Lower leg skin (tissue), 4 donors: ENCODE results near the gene NACC2. TPM values are rescaled to one million over a fixed set of nuclear protein-coding genes. Genes with fewer than 3 reads are reported as not detected.

Experiments
- DNase-seq, 2 donors: peaks; one replicate each; pipeline ENCODE4 v3.0.0-alpha.2; 2019; ENCODE audit warnings: low spot score in 2 of 2
- H3K4me3 ChIP-seq: fragments of 200-600 bp; sonication (generic); 2 replicates; pipeline ENCODE4 v1.5.1; 2017; ENCODE audit warnings: mild to moderate bottlenecking, low read depth; ENCODE audit not compliant: poor library complexity, severe bottlenecking
- POLR2A ChIP-seq, 2 donors: fragments of 450-650 bp; IDR thresholded peaks; one replicate each; pipeline ENCODE4 v1.6.1; 2016 to 2017; ENCODE audit warnings: antibody characterized with exemption in 2 of 2, mild to moderate bottlenecking in 1 of 2, moderate library complexity in 1 of 2
- WGBS, 2 donors: methylation state at CpG; one replicate each; pipeline ENCODE4 v1.1.5; 2018; 5-methylcytosine and 5-hydroxymethylcytosine counted together
- intact Hi-C: fragments of 100-400 bp; cut with DNase I; formaldehyde crosslinking; loops from one replicate; pipeline ENCODE4 v1.15.0; 2023; ENCODE audit warnings: low total_unique reads
- total RNA-seq, 4 donors: library from RNA; depleted of rRNA; stranded (reverse); fragments of >200 nt; gene quantifications; one replicate each; pipeline ENCODE4 v1.1.0, GENCODE V29; 2016
- TF ChIP-seq, protein P1 (sequence below), 3 donors: fragments of 450-650 bp; IDR thresholded peaks; one replicate each; pipeline ENCODE4 v1.5.1; 2016; ENCODE audit warnings: antibody characterized with exemption in 3 of 3, mild to moderate bottlenecking in 3 of 3, moderate library complexity in 2 of 3

NACC2 gene
- total RNA-seq, 4 donors from 2014 or later, result 9.1 to 17.3 (median 13.4) TPM

- 72 to 80% methylated on average over 18 to 19 of the region's 19 CpGs for WGBS, 2 donors
- H3K4me3 ChIP-seq, result no peak overlapping the region
- DNase-seq, result no peak
- intact Hi-C loops, result no loop called here
- TF ChIP-seq POLR2A (IDR thresholded peaks at IDR 0.05), result no peak
- TF ChIP-seq, protein P1, sequence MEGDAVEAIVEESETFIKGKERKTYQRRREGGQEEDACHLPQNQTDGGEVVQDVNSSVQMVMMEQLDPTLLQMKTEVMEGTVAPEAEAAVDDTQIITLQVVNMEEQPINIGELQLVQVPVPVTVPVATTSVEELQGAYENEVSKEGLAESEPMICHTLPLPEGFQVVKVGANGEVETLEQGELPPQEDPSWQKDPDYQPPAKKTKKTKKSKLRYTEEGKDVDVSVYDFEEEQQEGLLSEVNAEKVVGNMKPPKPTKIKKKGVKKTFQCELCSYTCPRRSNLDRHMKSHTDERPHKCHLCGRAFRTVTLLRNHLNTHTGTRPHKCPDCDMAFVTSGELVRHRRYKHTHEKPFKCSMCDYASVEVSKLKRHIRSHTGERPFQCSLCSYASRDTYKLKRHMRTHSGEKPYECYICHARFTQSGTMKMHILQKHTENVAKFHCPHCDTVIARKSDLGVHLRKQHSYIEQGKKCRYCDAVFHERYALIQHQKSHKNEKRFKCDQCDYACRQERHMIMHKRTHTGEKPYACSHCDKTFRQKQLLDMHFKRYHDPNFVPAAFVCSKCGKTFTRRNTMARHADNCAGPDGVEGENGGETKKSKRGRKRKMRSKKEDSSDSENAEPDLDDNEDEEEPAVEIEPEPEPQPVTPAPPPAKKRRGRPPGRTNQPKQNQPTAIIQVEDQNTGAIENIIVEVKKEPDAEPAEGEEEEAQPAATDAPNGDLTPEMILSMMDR (IDR thresholded peaks at IDR 0.05), result no peak
Measured at GRCh38 chr9:136141682-136142413, 46.8 kb upstream of the NACC2 start.

- intact Hi-C loops, result no loop called here
- TF ChIP-seq POLR2A (IDR thresholded peaks at IDR 0.05), result no peak
- TF ChIP-seq, protein P1 (IDR thresholded peaks at IDR 0.05), result no peak
- no peak for DNase-seq
Measured at GRCh38 chr9:136140966-136141365, 45.9 kb upstream of the NACC2 start.

DNA sequence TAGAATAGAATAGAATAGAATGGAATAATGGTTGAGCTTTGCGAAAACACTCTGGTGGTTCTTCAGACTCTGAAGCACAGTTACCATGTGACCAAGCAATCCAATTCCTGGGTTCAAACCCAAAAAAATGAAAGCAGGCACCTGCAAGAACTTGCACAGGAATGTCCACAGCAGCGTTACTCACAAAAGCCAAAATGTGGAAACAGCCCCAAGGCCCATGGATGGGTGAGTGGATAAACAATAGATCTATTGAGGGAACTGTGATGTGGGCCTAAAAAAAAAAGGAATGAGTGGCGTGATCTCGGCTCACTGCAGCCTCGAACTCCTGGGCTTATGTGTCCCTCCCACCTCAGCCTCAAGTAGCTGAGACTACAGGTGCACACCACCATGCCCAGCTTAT is 45.0 kb upstream of the NACC2 start:
- H3K4me3 ChIP-seq, result no peak overlapping the region
- no peak for DNase-seq
- intact Hi-C loops, result no loop called here

More at GRCh38 chr9:136140966-136141365, 45.9 kb upstream of the NACC2 start:
- no peak overlapping the region for H3K4me3 ChIP-seq
- 36 to 41% methylated on average over 14 of the region's 14 CpGs for WGBS, 2 donors

GRCh38 chr9:136138566-136138965 is 43.5 kb upstream of the NACC2 start:
- no peak overlapping the region for H3K4me3 ChIP-seq
- WGBS, 2 donors, result 21 to 29% methylated on average over 6 to 9 of the region's 9 CpGs
- TF ChIP-seq, protein P1 (IDR thresholded peaks at IDR 0.05), result no peak
- no peak for TF ChIP-seq POLR2A (IDR thresholded peaks at IDR 0.05)
- intact Hi-C loops, result no loop called here
- no peak for DNase-seq

More for the DNA sequence above, 45.0 kb upstream of the NACC2 start:
- WGBS, 2 donors, result 58 to 64% methylated on average over 5 of the region's 5 CpGs
- TF ChIP-seq, protein P1 (IDR thresholded peaks at IDR 0.05), result no peak
- TF ChIP-seq POLR2A (IDR thresholded peaks at IDR 0.05), result no peak

GRCh38 chr9:136137321-136138265 is 42.5 kb upstream of the NACC2 start:
- WGBS, 2 donors, result 48 to 57% methylated on average over 20 to 27 of the region's 27 CpGs
- TF ChIP-seq POLR2A (IDR thresholded peaks at IDR 0.05), result no peak
- TF ChIP-seq, protein P1 (IDR thresholded peaks at IDR 0.05), result no peak
- DNase-seq, result no peak
- no peak overlapping the region for H3K4me3 ChIP-seq
- intact Hi-C loops, result no loop called here
